RKO (cell line): ENCODE measurements around the gene DSE.

ENCODE experiments used
- DNase-seq: peaks from one replicate; pipeline ENCODE4 v3.0.0-alpha.2; 2016; ENCODE audit warnings: low spot score

The DSE gene

GRCh38 chr6:116413357-116413756, 42.6 kb downstream of the DSE start:
- no peak for DNase-seq

- no peak for DNase-seq
Measured at GRCh38 chr6:116417661-116418060, 46.9 kb downstream of the DSE start.

- peak; percentile 60 for DNase-seq
Measured at GRCh38 chr6:116419069-116419786, 48.5 kb downstream of the DSE start.

- no peak for DNase-seq
Measured at GRCh38 chr6:116420341-116420740, 49.6 kb downstream of the DSE start.

GRCh38 chr6:116422238-116422637, 51.5 kb downstream of the DSE start:
- no peak for DNase-seq

- peak; percentile 76 for DNase-seq
Measured at GRCh38 chr6:116424001-116424400, 53.3 kb downstream of the DSE start.

GRCh38 chr6:116426551-116426950, 55.8 kb downstream of the DSE start:
- no peak for DNase-seq

- DNase-seq = no peak
Measured at GRCh38 chr6:116429111-116429510, 58.4 kb downstream of the DSE start.

GRCh38 chr6:116430860-116431259, 60.1 kb downstream of the DSE start:
- no peak for DNase-seq

- no peak for DNase-seq
Measured at GRCh38 chr6:116431964-116432595, 61.3 kb downstream of the DSE start.

GRCh38 chr6:116433206-116433712, 62.5 kb downstream of the DSE start:
- DNase-seq = no peak

GRCh38 chr6:116434056-116434725, 63.4 kb downstream of the DSE start:
- DNase-seq = no peak

- no peak for DNase-seq
Measured at GRCh38 chr6:116436586-116436985, 65.8 kb downstream of the DSE start.

GRCh38 chr6:116437656-116438055, 66.9 kb downstream of the DSE start:
- no peak for DNase-seq

- no peak for DNase-seq
Measured at GRCh38 chr6:116438590-116439448, 68.1 kb downstream of the DSE start.

GRCh38 chr6:116439522-116440051, 68.8 kb downstream of the DSE start:
- DNase-seq = no peak

- DNase-seq = no peak
Measured at GRCh38 chr6:116443105-116443504, 72.4 kb downstream of the DSE start.

GRCh38 chr6:116444092-116444491, 73.3 kb downstream of the DSE start:
- peak; percentile 59 for DNase-seq

- DNase-seq = no peak
Measured at GRCh38 chr6:116444575-116444974, 73.8 kb downstream of the DSE start.

GRCh38 chr6:116445102-116445501, 74.4 kb downstream of the DSE start:
- no peak for DNase-seq

- DNase-seq = no peak
Measured at GRCh38 chr6:116446399-116446798, 75.7 kb downstream of the DSE start.

GRCh38 chr6:116447052-116447451, 76.3 kb downstream of the DSE start:
- no peak for DNase-seq
